HG02852 (cell line): ENCODE data around the gene PCDH9.

ENCODE experiments used
- ATAC-seq: cut with Tn5 transposase; IDR thresholded peaks from one replicate; pipeline ENCODE4 v1.9.1; 2021; ENCODE audit warnings: mild to moderate bottlenecking, moderate library complexity; ENCODE audit not compliant: unreplicated experiment

The PCDH9 gene

GRCh38 chr13:67048821-67049150 is 181.3 kb downstream of the PCDH9 start:
- ATAC-seq = no peak

DNA sequence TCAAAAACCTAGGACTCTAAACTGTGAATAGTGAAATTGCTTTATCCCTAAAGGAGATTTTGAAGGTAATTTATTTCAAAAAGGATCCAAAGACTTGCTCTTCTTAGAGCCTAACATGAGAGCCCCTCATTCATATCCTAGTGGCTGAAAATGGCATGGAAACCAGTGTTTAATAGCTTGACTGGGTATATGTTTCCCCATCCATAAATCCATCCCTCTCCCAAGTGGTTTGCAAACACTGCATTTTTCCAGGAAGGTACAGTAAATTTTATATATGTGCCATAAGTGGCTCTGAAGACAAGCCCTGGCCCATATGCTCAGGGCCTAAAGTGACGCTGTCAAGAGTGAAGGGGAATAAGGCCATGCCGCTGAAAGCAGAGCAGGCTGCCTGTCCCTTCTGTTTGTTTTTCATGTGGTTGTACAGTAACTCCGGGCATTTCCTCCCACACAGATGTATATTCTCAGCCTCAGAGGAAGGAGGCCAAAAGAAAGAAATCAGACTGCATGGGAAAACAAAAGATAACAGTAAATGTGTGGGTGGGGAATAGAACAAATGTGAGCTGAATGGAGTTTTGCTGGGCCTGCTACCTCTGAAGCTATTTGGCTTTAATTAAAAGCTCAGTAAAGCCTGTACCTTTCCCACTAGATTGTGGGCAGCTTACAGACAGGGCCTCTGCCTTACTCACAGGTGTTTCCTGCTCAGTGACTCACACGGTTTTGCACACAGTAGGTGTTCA is 181.9 kb downstream of the PCDH9 start:
- peak; percentile 96 for ATAC-seq

GRCh38 chr13:67045357-67045756 is 184.8 kb downstream of the PCDH9 start:
- ATAC-seq = no peak

DNA sequence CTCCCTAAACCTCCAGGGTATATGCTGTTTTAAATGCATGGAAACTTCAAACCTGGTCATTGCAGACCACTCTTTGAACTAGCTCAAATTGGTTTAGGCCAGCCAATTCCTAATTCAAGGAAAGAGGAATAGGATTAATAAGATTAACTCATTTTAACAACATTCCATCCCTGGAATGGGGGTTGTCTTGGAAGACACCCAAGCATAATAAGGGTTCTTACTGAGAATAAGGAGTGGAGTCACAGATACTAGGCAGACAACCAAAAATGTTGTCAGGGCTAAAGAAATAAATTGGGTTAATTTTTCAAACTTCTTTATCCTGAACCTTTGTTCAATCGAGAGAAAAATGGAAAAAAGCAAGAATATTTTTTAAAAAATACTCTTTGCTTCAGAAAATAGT is 186.2 kb downstream of the PCDH9 start:
- no peak for ATAC-seq

GRCh38 chr13:67042556-67042955 is 187.6 kb downstream of the PCDH9 start:
- no peak for ATAC-seq

DNA sequence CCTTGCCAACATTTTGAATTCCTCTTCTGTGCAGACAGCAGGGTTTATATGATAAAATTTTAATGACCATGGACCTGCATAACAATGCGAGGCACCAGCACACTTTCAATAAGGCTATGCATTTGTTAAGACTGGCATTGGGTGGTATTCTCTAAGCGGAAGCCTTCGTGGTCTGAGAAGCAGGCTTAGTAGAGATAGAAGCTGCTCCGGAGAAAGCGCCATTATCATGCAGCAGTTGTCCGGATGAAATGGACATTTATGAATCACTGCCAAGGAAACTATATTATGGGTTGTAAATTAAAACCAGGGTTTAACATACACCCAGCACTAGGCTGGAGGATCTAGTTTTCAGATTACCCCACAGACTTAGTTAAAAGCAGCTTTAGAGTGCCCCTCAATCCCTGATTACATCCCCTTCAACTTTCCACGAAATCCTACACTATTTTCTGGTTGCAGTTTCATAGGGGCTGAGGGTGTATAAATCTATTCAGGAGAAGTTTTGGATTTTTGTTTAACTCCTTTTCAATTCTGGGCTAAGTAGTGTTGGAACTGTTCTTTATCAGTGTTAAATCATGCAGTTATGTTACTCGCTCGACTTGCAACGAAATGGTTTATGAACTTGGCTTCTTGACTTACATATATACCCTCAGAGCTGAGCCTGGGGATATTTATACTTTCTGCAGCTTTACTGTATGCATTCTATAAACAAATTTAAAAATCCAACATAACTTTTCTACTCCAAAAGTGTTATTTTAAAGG is 193.3 kb downstream of the PCDH9 start:
- no peak for ATAC-seq

DNA sequence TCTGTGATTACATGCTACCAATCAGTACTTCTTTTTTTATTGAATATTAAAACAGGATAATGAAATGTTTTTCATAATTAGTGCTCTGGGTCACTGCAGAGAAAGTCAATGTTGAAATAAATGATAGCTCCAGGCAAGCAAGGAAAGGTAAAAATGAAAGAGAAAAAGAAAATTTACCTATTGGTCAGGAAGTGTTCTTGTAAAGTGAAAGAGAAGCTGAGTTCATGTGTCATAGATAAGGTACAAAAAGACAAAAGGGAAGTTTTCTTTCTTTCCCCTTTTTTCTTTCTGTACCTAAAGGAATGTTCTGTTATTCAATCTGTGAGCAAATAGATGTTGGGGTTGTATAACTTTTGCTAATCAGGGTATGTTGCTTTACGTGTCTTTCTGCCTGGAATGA is 197.0 kb downstream of the PCDH9 start:
- ATAC-seq = no peak

GRCh38 chr13:67023130-67023876 is 206.8 kb downstream of the PCDH9 start:
- no peak for ATAC-seq

DNA sequence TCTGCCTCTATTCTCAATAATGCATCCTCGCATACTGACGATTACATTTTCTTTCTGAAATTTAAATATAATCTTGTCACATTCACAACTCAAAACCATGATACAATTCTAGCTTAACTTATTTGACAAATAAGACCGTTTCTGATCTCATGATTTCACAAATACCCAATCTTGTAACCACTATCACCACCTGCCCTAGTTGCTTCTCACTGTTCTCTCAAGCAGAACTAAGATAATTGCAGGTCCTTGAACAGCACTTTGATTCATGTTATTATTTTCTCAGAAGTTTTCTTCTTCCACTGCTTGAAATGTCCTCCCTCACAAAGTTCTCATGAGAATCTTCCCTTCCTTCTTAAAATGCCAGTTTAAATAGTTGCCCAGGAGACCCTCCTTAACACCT is 211.4 kb downstream of the PCDH9 start:
- ATAC-seq = no peak

GRCh38 chr13:67017276-67017675 is 212.9 kb downstream of the PCDH9 start:
- ATAC-seq = no peak

GRCh38 chr13:67015976-67016600 is 214.0 kb downstream of the PCDH9 start:
- no peak for ATAC-seq

GRCh38 chr13:67014399-67014798 is 215.7 kb downstream of the PCDH9 start:
- ATAC-seq = no peak

DNA sequence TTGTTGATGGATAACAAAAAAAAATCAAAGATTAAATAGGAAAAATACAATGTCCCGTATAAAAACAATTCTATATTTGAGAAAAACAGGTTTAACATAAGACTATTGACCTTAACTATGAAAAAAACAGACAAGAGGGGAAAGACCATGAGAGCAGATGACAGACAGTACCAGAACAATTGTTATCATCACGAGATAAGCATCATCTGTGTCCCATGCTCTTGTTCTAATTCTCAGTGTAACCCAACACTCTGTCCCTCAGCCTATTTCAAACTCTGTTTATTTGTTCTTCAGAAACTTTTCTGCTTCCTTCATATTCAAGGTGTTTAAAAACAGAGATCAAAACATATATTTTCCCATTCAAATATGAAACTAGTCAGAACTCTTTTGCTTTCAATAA is 216.4 kb downstream of the PCDH9 start:
- no peak for ATAC-seq

- no peak for ATAC-seq
Observed at GRCh38 chr13:67008075-67008668, 222.0 kb downstream of the PCDH9 start.

- no peak for ATAC-seq
Observed at GRCh38 chr13:67004511-67004910, 225.6 kb downstream of the PCDH9 start.

GRCh38 chr13:67003743-67004142 is 226.4 kb downstream of the PCDH9 start:
- ATAC-seq = no peak

DNA sequence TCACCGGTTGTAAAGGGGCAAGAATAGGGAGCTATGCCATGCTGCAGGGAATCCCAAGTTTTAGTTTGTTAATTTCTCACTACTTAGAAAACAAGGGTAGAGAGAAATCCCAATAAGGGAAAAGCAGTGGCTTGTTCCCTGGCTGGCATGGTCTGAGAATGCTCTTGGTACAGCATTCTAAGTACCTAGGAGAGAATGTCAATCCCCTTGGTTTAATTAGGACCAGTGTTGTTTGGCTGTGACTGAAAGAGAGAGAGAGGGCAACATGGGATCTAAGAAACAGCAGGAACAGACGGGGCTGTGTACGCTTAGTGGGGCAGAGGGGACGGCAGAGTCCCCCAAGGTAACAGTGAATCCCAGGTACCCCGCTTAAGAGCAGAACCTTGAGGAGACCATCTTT is 228.8 kb downstream of the PCDH9 start:
- ATAC-seq = no peak

- no peak for ATAC-seq
Observed at GRCh38 chr13:66996503-66996902, 233.6 kb downstream of the PCDH9 start.

DNA sequence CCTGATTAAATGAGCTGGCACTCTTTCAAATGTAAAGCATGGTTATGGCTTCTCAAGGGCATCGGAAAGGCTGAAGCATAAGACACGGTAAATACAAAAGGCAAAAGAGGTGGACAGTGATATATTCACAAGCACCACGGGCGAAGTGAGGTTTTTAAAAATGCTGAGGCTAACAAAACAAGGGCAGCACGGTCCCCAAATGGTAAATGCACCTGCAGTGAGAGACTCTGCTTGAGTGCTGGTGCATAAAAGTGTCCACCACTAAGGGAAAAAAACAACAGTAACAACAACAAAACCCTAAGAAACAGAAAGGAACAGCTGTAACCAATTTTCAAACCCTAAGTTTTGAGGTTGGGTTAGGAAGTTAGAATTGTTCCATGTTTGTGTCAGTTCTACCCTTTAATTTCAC is 234.9 kb downstream of the PCDH9 start:
- ATAC-seq = peak; percentile 82

- ATAC-seq = peak; percentile 29
Observed at GRCh38 chr13:66994517-66995202, 235.5 kb downstream of the PCDH9 start.
